ENCODE measurements around the gene RUFY1. TPM values are rescaled to one million over a fixed set of nuclear protein-coding genes. Genes with fewer than 3 reads are reported as not detected.

RUFY1 gene
- polyA plus RNA-seq, 1 donor from 2014 or later = 53.7 TPM

GRCh38 chr5:179605026-179605833 lies 54.9 kb downstream of the RUFY1 start:
- Mint-ChIP-seq H3K36me3 (peaks cover 3% of the 10 kb centered on the region), H3K27ac (peak overlapping the region in 2 of 3 donors; percentile 19 to 23), H3K4me3 (no peak overlapping the region), H3K4me1 (peaks cover 3 to 6% (median 3%) of the 10 kb centered on the region in 3 donors), H3K27me3 (no peaks in the 10 kb centered on the region), H3K9me3 (no peaks in the 10 kb centered on the region)

- Mint-ChIP-seq H3K4me3 (no peak overlapping the region), H3K9me3 (no peaks in the 10 kb centered on the region), H3K27ac (peak overlapping the region; percentile 67 to 76 (median 69)), H3K36me3 (peaks cover 3% of the 10 kb centered on the region), H3K27me3 (no peaks in the 10 kb centered on the region), H3K4me1 (peaks cover 3 to 12% (median 8%) of the 10 kb centered on the region in 3 donors)
Measured at GRCh38 chr5:179606071-179606909, 55.9 kb downstream of the RUFY1 start.

GRCh38 chr5:179606910-179607159 lies 56.5 kb downstream of the RUFY1 start:
- H3K4me3 Mint-ChIP-seq = no peak overlapping the region
- H3K9me3 Mint-ChIP-seq = no peaks in the 10 kb centered on the region
- H3K4me1 Mint-ChIP-seq = peaks cover 4 to 12% (median 8%) of the 10 kb centered on the region in 3 donors
- H3K27me3 Mint-ChIP-seq = no peaks in the 10 kb centered on the region
- peaks cover 3% of the 10 kb centered on the region for H3K36me3 Mint-ChIP-seq
- H3K27ac Mint-ChIP-seq = peak overlapping the region in 2 of 3 donors; percentile 69 to 76

GRCh38 chr5:179607160-179607931 lies 57.0 kb downstream of the RUFY1 start:
- peaks cover 3% of the 10 kb centered on the region for H3K36me3 Mint-ChIP-seq
- H3K4me1 Mint-ChIP-seq = peaks cover 6 to 12% (median 9%) of the 10 kb centered on the region in 3 donors

GRCh38 chr5:179608131-179608581 lies 57.8 kb downstream of the RUFY1 start:
- Mint-ChIP-seq H3K27me3 (no peaks in the 10 kb centered on the region), H3K36me3 (peaks cover 8% of the 10 kb centered on the region), H3K4me3 (peak overlapping the region in 1 of 4 donors; percentile 9), H3K9me3 (no peaks in the 10 kb centered on the region), H3K4me1 (peaks cover 6 to 18% (median 14%) of the 10 kb centered on the region in 3 donors), H3K27ac (peak overlapping the region in 2 of 3 donors; percentile 44 to 67)

More at GRCh38 chr5:179607160-179607931, 57.0 kb downstream of the RUFY1 start:
- Mint-ChIP-seq H3K4me3 (peak overlapping the region in 1 of 4 donors; percentile 22), H3K27ac (peak overlapping the region; percentile 69 to 82 (median 76)), H3K9me3 (no peaks in the 10 kb centered on the region), H3K27me3 (no peaks in the 10 kb centered on the region)

GRCh38 chr5:179609834-179610108 lies 59.4 kb downstream of the RUFY1 start:
- H3K4me1 Mint-ChIP-seq = peaks cover 8 to 30% (median 16%) of the 10 kb centered on the region in 3 donors

GRCh38 chr5:179610109-179610902 lies 60.0 kb downstream of the RUFY1 start:
- peak overlapping the region in 2 of 4 donors; percentile 20 to 47 for H3K4me3 Mint-ChIP-seq
- H3K4me1 Mint-ChIP-seq = peaks cover 8 to 30% (median 16%) of the 10 kb centered on the region in 3 donors
- peak overlapping the region; percentile 24 to 91 (median 55) for H3K27ac Mint-ChIP-seq
- H3K27me3 Mint-ChIP-seq = no peaks in the 10 kb centered on the region
- H3K36me3 Mint-ChIP-seq = peaks cover 18% of the 10 kb centered on the region
- no peaks in the 10 kb centered on the region for H3K9me3 Mint-ChIP-seq

More at GRCh38 chr5:179609834-179610108, 59.4 kb downstream of the RUFY1 start:
- Mint-ChIP-seq H3K9me3 (no peaks in the 10 kb centered on the region), H3K36me3 (peaks cover 16% of the 10 kb centered on the region), H3K27ac (peak overlapping the region; percentile 24 to 91 (median 55)), H3K4me3 (peak overlapping the region in 1 of 4 donors; percentile 20), H3K27me3 (no peaks in the 10 kb centered on the region)

- H3K4me1 Mint-ChIP-seq = peaks cover 8 to 34% (median 16%) of the 10 kb centered on the region in 3 donors
- no peaks in the 10 kb centered on the region for H3K27me3 Mint-ChIP-seq
- H3K4me3 Mint-ChIP-seq = no peak overlapping the region
- no peaks in the 10 kb centered on the region for H3K9me3 Mint-ChIP-seq
- H3K27ac Mint-ChIP-seq = peak overlapping the region in 2 of 3 donors; percentile 55 to 91
- H3K36me3 Mint-ChIP-seq = peaks cover 18% of the 10 kb centered on the region
Measured at GRCh38 chr5:179610903-179611265, 60.5 kb downstream of the RUFY1 start.

- Mint-ChIP-seq H3K27ac (peak overlapping the region; percentile 73 to 90 (median 81)), H3K4me1 (peaks cover 14 to 43% (median 18%) of the 10 kb centered on the region in 3 donors), H3K27me3 (no peaks in the 10 kb centered on the region), H3K36me3 (peaks cover 21% of the 10 kb centered on the region), H3K9me3 (no peaks in the 10 kb centered on the region), H3K4me3 (peak overlapping the region in 2 of 4 donors; percentile 60 to 78)
Measured at GRCh38 chr5:179612577-179613459, 62.5 kb downstream of the RUFY1 start.

- Mint-ChIP-seq H3K4me3 (peak overlapping the region in 2 of 4 donors; percentile 60 to 76), H3K9me3 (no peaks in the 10 kb centered on the region), H3K27ac (peak overlapping the region; percentile 39 to 90 (median 81)), H3K27me3 (no peaks in the 10 kb centered on the region), H3K36me3 (peaks cover 24% of the 10 kb centered on the region), H3K4me1 (peaks cover 17 to 45% (median 18%) of the 10 kb centered on the region in 3 donors)
Measured at GRCh38 chr5:179613460-179614071, 63.2 kb downstream of the RUFY1 start.

- peak overlapping the region in 2 of 4 donors; percentile 1 to 15 for H3K4me3 Mint-ChIP-seq
- H3K27ac Mint-ChIP-seq = peak overlapping the region in 2 of 3 donors; percentile 5 to 90
- peaks cover 22% of the 10 kb centered on the region for H3K36me3 Mint-ChIP-seq
- peaks cover 20 to 51% (median 20%) of the 10 kb centered on the region in 3 donors for H3K4me1 Mint-ChIP-seq
- H3K9me3 Mint-ChIP-seq = no peaks in the 10 kb centered on the region
- no peaks in the 10 kb centered on the region for H3K27me3 Mint-ChIP-seq
Measured at GRCh38 chr5:179614745-179615144, 64.4 kb downstream of the RUFY1 start.

- H3K4me1 Mint-ChIP-seq = peaks cover 23 to 52% (median 23%) of the 10 kb centered on the region in 3 donors
- no peaks in the 10 kb centered on the region for H3K9me3 Mint-ChIP-seq
- H3K4me3 Mint-ChIP-seq = peak overlapping the region in 1 of 4 donors; percentile 15
- no peaks in the 10 kb centered on the region for H3K27me3 Mint-ChIP-seq
- H3K36me3 Mint-ChIP-seq = peaks cover 23% of the 10 kb centered on the region
- peak overlapping the region in 2 of 3 donors; percentile 39 to 90 for H3K27ac Mint-ChIP-seq
Measured at GRCh38 chr5:179615203-179615602, 64.8 kb downstream of the RUFY1 start.

Data from IgD-negative memory B cell (primary cell).